ENCODE data around the gene DNAJC27.

DNAJC27 gene

DNA sequence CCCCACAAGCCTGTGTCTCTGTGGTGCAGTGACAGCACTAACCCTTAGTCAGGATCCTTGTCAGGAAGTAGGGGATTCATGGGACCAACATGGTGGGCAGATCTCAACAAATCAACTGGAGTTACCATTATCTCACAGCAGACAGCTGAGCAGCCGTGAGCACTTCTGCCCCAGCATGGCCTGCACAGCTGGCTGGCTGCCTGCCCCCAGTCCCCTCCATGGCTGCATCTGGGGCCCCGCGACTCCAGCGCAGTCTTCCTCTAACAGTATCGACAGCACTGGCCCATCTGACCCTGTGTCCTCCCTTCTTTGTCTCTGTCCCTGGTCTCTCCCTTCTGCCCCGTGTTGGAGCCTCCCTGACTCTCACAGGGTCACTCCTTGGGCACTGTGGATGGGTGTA lies 47.0 kb downstream of the DNAJC27 start:
- no peak for DNase-seq

DNA sequence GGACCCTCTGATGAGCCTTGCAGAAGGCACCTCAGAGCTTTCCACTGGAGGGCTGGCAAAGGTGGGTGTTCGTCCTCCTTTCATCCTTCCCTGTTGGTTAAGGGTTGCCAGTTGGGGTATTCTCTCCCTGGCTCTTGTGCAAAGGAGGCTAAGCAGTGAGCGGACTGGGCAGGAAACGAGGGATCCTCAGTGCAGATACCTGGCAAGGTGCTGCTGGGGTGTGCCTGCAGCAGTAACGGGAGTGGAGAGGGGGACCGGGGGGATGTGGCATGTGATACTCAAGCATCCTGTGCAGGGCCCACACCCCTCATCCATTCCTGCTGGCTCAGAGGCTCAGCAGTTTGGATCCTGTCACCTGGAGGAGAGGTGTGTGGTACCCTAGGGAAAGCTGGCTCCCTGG lies 47.5 kb downstream of the DNAJC27 start:
- no peak for DNase-seq

DNA sequence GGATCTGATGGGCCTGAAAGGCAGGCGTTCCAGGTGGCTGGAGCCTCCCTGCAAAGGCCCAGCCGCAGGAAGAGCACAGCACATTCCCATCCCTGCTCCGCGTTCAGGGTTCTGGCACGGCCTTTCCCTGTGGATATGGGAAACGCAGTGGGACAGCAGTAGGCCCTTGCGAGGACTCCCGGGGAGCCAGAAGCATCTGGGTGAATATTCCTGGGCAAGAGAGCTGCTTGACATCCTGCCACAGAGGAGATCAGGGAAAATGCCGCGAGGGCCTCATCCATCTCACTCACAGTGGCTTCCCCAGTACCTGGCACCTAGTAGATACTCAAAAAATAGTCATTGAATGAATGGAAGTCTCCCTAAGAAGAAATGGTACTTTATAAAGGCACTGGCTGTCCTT lies 48.6 kb downstream of the DNAJC27 start:
- DNase-seq, result no peak

DNA sequence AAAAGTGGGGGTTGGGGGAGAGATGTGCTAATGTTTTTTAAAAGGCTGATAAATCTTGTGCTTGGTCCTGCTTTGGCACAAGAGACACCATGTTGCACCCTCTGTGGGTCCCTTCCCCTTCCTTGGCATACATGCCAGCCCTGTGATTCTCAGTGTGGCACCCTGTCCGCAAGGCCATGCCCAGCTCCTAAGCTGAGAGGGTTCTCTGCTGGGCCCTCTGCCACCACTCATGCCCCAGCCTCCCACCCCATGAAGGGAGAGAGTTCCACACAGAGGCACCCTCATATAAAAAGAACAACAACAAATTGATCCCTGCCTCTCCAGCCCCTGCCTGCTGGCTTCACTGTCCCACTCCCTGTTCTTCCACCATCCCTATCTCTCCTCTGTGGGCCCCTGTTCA lies 49.2 kb downstream of the DNAJC27 start:
- no peak for DNase-seq

DNA sequence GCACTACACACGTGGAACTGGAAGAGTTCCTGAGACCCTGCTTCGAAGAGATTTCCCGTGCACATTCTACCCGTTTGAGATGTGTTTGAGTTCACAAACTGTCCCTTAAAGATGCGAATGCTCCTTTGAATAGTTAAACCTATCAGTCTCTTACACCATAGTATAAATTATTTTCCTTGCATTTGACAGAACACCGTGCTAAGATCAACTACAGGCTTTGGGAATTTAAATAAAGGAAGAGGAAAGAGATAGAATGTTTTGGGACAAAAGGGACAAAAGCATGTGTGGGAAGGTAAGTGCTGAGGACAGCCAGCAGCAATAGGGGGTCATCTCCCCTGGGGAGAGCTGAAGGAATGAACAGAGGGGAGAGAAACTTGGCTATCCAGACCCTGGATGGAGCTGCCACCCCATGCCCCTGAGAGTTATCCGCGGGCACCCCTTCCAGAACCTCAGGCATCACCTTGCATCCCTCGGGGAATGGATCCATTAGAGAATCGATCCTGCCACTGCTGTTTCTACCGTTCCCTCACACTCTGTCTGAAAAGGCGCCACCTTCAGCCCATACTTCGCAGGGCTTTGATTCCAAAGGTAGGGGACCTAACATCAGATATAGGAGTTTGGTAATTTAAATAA lies 50.8 kb downstream of the DNAJC27 start:
- no peak for DNase-seq

DNA sequence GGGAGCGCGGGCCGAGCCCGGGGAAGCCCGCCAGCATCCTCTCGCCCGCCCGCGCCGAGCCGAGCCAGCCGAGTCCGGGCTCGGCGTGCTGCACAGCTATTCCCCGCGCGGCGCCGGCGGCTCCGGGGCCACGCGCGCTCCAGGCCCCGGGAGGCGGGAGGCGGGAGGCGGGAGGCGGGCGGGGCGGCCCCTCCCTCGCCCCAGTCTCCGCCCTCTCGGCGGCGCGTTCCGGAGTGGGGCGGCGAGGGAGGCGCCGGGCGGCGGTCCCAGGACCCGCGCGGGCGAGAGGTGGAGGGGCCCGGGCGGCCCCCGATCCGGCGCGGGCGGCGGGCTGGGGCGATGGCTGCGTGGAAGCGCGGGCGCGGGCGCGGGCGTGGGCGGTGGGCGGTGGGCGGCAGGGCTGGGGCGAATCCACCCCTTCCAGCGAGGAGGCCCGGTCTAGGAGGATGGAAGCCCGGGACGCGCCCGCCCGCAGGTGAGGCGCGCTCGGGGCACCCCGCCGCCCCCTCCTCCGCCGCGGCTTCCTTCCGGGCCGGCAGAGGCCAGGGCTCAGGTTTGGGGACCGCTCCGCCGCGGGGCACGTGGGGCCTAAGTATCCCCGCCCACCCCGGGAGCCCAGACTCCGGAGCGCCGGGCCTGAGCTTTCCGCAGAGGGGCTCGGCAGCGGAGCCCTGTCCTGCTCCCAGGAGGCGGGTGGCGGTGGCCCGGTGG lies 51.5 kb downstream of the DNAJC27 start, which contains the start of gene ADCY3:
ADCY3 (minus strand) TSS at position 140 of the 711 bp plus-strand sequence. CDS start 1,250 bp downstream, outside the sequence.
- DNase-seq, result peak; percentile 60

DNA sequence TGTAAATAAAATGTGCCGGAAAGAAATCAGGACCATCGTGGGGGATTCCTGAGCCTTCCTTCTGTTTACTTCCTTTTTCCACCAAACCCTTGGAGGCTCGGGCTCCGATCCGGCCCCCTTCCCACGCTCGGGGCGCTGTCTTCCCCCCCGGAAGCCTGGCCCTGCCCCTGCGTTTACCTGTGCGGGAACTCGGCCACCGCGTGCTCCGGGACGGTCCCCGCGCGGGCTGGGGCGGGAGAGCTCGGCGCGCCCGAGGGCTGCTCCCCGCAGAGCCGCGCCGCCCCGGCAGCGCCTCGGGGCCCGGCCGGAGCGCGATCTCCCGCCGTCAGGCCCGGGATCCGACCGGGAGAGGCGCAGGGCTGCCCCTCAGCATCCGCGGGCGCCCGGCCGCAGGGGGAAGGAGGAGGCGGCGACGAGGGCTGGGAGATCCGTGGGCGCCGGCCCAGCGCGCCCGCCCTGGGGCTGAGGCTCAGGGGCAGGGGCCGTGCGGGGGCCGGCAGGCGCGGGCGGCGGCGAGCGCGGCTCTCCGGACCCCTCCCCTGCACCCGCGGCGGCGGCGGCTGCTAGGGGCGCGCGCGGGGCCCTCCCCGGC lies 52.2 kb downstream of the DNAJC27 start:
- no peak for DNase-seq

DNA sequence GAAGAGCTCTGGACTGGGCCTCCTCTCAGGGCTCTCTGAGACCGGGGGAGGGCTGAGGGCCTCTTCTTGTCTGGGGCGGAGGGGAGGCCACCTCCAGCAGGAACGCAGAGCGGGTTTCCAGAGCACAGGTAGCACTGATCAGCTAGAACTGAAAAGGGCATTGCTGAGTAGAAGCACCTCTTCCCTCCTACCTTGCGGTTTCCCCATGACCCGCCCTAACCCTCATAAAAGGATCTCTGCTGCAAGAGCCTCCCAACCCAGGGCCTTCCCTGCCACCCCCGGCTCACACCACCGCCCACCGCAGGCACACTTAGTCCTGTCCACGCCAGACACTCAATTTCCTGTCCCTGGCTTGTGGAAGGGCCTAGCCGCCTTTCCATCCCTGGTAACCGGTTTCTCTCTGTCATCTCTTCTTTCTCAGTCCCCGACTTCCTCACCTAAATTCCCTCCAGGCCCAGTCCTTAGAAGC lies 52.7 kb downstream of the DNAJC27 start:
- no peak for DNase-seq

DNA sequence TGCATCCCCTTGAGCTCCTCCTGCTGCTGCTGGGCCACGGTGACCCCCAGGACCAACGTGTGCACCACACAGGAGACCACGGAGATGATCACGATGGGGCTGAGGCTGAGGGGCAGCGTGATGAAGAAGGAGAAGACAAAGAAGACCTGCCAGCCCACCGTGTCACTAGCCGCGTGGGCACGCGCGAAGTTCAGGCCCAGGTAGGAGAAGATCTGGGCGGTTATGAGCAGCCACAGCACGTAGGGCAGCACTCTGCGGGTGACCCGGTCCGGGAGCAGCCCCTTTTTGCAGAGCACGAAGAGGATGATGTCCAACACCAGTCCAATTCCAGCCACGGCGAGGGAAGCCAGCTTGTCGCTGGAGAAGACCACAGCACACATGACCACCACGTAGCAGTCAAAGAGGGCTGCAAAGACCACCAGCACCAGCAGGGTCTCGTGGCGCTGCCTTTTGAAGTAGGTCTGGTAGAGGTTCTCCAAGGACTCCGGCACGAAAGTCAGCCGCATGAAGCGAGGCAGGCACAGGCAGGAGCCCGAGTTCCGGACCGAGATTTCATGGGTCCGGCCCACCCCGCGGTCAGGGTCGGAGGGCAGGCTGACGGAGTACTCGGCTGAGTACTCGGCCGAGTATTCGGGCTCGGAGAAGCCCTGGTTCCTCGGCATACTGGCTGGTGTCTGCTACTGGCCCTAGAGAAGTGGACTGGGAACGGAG lies 53.3 kb downstream of the DNAJC27 start:
- no peak for DNase-seq

DNA sequence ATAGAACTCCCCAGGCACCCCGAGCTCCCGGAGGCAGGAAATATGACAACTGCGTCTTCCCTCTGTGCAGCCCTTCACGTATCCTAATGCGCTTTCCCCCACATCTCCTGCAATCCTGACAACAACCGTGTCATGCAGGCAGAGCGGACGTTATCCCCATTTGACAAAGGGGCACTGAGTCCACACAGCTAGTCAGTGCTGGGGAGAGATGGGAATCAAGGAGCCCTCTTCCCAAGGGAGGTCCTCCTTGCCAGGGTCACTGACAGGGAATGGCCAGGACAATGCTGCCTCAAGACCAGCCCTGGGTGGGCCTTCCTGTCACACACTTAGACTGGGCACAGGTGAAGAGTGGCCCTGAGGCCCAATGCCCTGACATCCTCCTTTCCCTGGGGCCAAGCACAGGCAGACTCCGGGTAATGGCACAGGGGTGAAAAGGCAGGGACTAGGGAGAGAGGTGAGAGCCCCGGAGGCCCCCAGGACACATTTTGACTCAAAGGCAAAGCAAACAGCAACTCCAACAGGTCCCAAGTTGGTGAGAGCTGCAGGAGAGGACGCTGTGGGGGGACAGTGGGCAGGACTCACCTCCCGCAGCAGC lies 53.9 kb downstream of the DNAJC27 start:
- no peak for DNase-seq

DNA sequence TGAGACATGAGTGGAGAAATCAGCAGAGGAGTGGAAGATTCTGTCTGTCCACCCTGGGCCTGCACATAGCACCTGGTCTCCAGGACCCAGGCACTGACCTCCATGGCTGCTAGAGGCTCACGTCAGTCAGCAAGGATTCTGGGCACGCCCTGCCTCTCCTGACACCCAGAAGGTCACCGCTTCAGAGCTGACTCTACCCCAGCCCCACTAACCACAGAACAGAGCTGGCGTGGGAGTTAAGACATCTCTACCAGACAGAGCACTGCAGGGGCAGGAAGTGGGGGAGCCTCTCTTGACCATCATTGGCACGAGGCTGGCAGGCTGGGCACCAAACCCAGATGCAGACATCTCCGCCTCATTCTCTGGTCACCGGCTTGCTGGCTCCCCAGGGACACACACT lies 54.7 kb downstream of the DNAJC27 start:
- DNase-seq, result no peak

DNA sequence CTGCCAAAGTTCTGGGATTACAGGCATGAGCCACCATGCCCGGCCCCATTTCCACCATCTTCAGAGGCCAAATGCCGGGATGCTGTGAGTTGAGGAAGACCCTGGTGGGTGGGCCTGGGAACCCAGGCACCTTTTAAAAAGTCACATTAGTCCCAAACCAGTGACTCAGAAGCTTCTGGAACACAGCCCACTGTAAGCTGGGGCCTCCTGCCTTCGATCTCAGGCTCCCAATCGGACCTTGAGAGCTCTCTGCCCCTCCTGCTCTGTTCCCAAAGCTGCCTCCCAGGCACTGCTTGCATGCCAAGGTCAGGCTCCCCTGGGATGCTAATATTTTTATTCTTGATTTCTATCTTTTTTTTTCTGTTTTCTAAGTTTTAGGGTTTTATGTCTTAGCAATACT lies 56.0 kb downstream of the DNAJC27 start:
- DNase-seq, result no peak

DNA sequence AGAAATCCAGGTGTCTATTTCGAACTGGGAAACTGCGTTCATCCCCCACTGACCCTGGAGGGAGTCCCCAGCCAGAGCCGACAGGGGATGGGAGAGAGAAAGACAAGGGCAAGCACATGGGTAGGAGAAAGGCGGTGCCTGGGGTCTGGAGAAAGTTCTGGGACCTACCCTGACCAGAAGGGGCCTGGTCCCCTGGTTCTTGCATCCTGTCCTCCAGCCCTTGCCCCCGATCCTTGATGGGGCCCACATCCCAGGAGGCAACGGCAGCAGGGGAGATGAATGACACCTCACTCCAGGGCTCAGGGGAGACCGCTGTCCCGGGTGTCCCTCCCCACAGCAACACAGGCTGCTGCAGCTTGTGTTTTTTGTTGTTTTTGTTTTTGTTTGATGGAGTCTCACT lies 56.6 kb downstream of the DNAJC27 start:
- no peak for DNase-seq

DNA sequence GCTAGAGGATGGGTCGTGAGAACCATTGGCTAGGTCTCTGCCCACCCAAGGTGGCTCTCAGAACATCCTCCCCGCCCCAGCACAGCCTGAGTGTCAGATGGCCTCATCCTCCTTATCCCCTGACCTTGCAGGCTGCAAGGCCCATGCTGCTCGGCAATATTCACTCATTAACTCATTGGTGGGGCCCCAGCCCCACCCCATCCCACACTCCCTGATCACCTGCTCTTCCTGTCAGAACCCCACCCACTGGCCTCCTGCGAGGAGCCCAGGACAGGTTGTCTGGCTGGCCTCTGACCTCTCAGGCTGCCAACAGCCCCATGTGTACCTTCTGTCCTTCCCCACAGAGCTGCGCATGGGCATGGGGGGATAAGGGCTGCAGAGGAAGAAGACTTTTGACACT lies 57.0 kb downstream of the DNAJC27 start:
- DNase-seq, result no peak

DNA sequence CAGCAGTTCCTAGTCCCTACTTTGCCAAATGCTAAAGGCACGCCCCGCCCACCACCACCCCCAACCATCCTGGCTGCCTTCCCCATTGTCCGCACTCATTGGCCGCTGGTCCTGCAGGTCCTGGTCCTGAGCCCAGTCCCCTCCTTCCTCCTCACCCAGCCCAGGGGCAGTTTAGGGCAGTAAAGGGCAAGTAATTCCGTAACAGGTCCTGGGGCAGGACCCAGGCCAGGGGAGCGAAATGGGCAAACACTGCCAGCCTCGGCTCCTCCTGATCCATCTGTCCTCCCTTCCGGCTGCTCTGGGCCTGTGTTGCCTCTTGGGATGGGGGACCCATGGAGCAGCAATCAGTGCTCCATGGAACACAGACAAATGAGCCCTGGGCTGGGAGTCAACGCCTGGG lies 57.8 kb downstream of the DNAJC27 start:
- DNase-seq, result no peak

DNA sequence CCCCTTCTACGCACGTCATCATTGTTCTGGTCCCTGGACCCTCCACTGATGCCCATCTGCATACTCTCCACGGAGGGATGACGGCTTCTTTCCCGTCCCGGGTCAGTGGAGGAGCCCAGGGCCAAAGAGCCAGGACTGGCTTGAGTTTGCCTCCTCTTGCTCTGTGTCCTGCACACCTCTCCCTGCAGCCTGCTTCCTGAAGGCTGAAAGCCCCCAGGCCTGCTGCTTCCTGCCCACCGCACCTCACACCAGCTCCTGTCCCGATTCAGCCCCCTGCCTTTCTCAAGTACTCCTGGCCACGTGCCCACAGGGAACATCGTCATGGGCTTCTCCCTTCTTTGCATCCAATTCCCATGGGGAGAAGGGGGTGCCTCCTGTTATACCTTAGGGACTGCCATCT lies 58.8 kb downstream of the DNAJC27 start:
- DNase-seq, result no peak

DNA sequence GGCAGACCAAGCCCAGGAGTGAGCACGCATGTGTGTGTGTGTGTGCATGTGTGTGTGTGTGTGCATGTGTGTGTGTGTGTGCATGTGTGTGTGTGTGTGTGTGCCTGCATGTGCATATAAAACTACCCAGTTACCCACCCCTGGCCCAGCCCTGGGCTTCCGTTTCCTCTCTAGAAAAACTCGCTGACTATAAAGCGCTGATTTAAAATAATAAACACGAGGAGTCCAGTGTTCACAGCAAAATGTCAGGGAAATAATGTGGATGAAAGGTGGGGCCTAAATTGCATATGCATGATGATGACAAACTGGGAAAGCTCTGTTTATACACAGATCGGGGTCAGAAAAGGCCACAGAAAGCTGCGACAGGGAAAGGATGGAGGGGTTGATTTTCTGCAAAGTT lies 59.2 kb downstream of the DNAJC27 start:
- DNase-seq, result no peak

DNA sequence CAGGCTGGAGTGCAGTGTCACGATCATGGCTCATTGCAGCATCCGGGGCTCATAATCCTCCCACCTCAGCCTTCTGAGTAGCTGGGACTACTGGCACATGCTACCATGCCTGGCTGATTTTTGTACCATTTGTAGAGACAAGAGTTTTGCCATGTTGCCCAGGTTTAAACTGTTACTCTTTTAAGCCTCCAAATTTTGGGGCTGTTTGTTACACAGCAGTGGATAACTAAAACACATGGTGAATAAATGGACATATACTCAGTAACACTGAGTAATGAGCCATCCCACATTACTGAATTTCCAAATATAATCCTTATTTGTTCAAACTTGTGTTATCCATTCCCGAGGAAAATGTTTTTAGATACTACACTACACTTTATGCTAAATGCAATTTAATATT lies 61.5 kb downstream of the DNAJC27 start:
- no peak for DNase-seq

DNA sequence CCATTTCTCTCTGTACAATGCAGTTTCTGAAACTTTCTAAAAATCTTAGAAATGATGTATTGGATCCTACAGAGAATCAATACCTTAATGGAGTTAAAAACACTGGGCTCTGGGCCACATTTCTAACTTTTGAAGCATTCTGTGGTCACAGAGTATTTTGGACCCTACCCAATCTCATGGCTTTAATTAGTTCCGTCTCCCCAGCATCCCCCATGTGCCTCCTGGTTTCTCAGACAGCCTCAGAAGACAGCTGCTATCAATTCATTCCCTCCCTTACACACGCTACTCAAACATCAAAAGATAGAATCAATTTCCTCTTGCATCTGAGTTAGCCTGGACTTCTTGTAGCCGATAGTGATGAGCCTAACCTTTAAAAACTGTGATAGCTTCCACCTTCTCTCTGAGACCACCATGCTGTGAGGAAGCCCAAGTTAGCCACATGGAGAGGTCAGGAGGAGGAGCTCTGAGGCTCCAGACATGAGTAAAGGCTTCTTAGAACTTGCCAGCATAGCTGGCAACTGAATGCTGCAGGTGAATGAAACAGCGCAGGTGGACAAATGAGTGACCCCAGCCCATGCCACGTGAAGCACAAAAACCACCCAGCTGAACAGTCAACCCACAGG lies 62.1 kb downstream of the DNAJC27 start:
- no peak for DNase-seq

DNA sequence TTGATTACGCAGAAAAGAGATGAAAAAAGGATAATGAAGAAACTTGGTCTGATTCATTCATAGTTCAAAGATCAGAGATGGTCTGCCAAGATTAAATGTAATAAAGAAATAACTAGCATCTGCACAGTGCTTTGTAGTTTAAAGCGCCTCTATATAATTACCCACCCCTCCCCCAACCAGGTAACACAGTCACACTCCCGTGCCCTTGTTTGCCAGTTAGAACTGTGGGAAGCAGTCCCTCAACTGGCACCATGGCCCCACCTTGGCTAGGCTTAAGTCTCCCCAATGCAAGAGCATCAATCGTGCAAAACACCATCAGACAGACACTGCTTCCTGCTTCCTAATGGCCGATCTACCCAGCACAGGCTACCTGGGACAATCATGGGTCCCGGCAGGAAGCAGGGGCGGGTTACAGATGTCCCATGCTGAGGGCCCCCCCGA lies 63.3 kb downstream of the DNAJC27 start:
- DNase-seq, result no peak

DNA sequence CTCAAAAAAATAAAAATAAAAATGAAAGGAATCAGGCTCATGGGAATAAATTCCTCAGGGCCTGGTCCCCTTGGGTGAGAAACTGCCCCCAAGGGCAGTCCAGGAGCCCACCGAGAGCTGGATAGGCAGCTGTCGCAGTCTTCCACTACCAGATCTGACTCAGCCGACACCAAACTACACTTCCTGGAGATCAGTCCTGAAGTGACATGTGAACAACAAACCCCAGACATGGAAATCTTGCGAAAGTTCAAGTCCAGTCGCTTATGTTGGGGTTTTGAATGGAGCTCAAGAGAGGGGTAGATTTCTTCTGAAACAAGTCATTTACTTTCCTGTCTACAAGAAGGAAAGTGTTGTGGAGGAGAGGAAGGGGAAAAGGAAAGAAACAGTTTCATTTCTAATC lies 64.6 kb downstream of the DNAJC27 start:
- no peak for DNase-seq

DNA sequence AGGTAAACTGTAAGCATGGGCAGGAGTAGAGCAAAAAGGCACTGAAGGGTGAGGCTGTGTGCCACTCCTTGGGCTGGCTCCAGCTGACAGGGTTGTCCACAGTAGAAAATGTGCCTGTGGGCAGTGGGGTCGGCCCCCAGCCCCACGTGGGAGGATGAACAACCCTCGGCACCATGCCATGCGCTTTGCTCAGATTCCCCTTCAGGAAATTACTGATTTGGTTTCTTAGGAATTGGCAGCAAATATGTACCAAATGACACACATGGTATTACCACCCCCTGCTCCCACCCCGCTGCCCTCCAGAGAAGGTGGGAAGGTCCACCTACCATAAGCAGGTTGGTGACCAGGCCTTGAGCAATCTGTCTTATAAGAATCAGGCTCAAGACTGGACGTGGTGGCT lies 65.3 kb downstream of the DNAJC27 start:
- no peak for DNase-seq

Data from femur (tissue), 1 donor.